Fibroblast of gingiva (primary cell): Measurements from ENCODE around the gene GLT8D1.
"Not testable (repeated sequence)": the region's sequence is repeated elsewhere in the genome, so short reads cannot be mapped to it uniquely, and the experiment has no call there.

Experiments used
- DNase-seq: peaks from one replicate; pipeline ENCODE4 v3.0.0-alpha.2; 2011; ENCODE audit warnings: low read depth

GLT8D1 gene, protein sequence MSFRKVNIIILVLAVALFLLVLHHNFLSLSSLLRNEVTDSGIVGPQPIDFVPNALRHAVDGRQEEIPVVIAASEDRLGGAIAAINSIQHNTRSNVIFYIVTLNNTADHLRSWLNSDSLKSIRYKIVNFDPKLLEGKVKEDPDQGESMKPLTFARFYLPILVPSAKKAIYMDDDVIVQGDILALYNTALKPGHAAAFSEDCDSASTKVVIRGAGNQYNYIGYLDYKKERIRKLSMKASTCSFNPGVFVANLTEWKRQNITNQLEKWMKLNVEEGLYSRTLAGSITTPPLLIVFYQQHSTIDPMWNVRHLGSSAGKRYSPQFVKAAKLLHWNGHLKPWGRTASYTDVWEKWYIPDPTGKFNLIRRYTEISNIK

DNA sequence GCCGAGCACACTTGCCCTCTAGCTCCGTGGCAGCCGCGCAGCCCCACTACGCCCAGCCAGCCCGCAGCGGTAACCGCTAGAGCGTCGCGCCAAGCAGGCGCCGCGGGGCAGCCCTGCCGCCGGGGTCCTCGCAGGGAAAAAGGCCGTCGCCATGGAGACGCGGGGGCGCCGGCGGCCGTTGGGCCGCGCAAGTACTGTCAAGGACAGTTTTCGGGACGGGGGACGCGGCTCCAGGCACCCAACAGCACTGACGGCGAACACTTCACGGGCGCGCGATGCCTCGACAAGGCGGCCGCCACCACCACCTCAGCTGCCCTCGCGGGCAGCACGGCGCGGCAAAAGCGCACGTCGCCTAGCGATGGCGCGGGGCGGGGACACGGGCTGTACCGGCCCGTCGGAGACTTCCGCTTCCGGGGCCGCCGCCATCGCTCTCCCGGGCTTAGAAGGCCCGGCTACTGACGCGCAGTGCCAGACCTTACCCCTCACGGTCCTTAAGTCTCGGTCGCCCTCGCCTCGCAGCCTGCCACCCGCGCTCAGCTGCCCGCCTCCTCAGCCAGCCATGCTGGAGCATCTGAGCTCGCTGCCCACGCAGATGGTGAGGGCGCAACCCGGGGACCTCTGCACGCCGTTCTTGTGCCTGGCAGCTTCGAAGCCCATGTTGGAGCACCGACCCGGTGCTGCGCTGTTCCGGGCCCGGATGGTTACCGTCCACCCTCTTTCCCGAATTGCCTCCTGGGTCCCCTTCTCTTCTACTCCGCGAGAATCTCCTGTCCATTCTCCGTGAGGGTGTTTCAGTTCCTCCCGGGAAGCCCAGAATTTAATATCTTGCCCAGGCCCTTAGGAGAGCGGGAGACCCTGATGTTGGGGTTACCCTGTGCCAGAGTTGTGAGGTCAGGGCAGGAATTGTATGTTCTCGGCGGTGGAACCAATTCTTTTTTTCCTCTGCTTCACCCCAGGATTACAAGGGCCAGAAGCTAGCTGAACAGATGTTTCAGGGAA lies at the start of gene GLT8D1, which contains the start of gene SPCS1:
Gene GLT8D1, minus strand, starts transcription at position 104 of the 999 bp plus-strand sequence. CDS start 5,331 bp downstream, outside the sequence.
Gene SPCS1, plus strand, starts transcription at position 419 of the 999 bp plus-strand sequence. Its CDS starts 141 bp downstream, at position 560.
- DNase-seq = peak; percentile 86

- no peak for DNase-seq
These were observed 48.8 kb upstream of the GLT8D1 start for GRCh38 chr3:52754373-52754772.

GRCh38 chr3:52752045-52752660 lies 46.6 kb upstream of the GLT8D1 start:
- peak; percentile 31 for DNase-seq

DNA sequence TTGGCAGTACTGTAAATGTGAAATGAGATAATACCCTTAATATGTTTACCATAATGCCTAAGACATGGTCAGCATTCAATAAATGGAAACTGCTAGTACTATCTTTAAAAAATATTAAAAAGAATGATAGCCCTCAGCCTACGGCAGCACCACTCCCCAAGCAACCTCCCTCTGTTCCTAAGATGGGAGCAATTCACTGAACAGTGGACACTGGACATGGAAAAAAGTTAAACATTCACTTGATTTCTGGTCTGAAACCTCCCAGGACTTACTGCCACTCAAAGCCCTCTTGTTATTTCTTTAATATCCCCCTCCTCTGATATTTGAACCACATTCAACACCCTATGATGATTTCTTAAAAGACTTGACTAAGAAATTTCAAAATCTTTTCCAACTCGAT lies 38.1 kb upstream of the GLT8D1 start:
- DNase-seq = no peak

DNA sequence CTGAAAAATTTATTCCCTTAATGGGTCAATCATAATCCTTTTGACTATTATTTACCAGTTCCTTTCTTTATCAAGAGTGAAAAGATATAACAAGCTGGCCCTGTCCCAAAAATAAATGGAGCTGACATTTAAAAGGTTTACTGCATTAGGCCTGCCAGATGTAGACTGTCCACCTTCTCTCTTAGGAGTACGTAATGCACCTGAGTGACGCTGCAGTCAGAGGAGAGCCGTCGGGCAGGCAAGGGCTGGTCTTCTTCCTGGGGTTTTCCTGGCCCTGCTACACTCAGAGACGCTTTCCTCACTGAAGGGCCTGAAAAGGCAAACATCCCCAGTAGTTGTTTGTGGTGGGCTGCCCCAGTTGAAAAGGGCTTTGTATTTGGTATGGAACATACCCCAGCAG lies 37.6 kb upstream of the GLT8D1 start:
- no peak for DNase-seq

GRCh38 chr3:52742418-52743041 lies 36.9 kb upstream of the GLT8D1 start:
- DNase-seq = peak; percentile 18

- no peak for DNase-seq
These were observed 34.1 kb upstream of the GLT8D1 start for GRCh38 chr3:52739730-52740129.

DNA sequence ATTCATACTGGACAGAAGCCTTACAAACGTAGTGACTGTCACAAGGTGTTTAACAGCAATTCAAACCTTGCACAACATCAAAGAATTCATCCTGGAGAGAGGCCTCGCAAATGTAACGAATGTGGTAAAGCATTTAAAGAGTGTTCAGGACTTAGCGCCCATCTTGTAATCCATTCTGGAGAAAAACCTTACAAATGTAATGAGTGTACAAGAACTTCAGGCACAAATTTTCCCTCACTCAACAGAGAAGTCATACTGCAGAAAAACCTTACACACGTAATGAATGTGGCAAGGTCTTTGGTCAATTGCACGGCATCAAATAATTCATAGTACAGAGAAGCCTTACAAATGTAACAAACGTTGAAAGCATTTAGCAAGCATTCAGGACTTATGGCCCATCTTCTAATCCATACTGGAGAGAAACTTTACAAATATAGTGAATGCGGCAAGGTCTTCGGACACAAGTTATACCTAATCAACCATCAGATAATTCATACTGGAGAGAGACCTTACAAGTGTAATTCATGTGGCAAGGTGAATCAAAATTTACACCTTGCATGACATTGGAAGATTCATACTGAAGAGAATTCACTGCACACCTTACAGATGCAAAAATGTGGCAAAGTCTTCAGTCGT lies 27.8 kb upstream of the GLT8D1 start:
- no peak for DNase-seq

GRCh38 chr3:52731590-52731989 lies 26.0 kb upstream of the GLT8D1 start:
- no peak for DNase-seq

DNA sequence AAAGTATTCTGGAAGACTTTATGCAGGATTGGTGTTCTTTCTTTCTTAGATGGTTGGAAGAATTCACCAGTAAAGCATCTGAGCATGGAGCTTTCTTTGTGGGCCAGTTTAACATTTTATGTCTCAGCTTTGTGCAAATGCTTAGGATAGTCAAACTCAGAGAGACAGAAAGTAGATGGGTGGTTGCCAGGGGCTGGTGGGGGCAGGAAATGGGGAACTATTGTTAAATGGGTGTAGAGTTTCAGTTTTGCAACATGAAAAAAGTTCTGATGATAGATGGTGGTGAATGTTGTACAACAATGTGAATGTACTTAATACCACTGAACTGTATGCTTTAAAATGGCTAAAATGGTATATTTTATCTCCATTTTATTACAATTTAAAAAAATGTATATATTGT lies 25.1 kb upstream of the GLT8D1 start:
- DNase-seq = peak; percentile 10

DNA sequence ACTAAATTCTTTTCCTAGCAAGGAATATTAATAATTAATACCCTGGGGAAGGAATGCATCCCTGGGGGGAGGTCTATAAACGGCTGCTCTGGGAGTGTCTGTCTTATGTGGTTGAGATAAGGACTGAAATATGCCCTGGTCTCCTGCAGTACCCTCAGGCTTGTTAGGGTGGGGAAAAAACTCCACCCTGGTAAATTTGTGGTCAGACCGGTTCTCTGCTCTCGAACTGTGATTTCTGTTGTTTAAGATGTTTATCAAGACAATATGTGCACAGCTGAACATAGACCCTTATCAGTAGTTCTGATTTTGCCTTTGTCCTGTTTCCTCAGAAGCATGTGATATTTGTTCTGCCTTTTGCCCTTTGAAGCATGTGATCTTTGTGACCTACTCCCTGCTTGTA lies 23.2 kb upstream of the GLT8D1 start:
- DNase-seq = not testable (repeated sequence)

DNA sequence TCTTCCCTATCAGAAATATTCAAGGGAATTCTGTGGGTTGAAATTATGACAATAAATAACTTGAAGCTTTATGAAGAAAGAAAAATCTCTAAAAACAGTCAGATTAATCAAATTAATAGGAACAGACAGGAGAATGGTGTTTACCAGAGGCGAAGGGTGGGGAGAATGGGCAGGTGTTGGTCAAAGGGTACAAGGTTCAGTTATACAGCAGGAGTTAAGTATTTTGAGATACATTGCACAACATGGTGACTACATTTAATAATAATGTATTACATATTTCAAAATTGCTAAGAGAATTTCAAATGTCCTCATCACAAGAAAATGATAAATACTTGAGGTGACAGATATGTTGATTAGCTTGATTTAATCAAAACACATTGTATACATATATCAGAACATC lies 18.9 kb upstream of the GLT8D1 start:
- no peak for DNase-seq

GRCh38 chr3:52723935-52724334 lies 18.3 kb upstream of the GLT8D1 start:
- DNase-seq = no peak

DNA sequence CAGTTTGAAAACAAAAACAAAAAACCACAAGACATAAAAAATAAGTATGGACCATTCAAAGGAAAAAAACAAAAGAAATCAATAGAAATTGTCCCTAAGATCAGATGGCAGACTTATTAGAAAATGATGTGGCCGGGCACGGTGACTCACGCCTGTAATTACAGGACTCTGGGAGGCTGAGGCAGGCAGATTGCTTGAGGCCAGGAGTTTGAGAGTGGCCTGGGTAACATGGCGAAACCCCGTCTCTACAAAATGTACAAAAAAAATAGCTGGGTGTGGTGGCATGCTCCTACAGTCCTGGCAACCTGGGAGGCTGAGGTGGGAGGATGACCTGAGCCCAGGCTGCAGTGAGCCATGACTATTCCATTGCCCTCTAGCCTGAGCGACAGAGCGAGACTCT lies 16.9 kb upstream of the GLT8D1 start:
- DNase-seq = no peak

- no peak for DNase-seq
These were observed 16.1 kb upstream of the GLT8D1 start for GRCh38 chr3:52721730-52722008.

DNA sequence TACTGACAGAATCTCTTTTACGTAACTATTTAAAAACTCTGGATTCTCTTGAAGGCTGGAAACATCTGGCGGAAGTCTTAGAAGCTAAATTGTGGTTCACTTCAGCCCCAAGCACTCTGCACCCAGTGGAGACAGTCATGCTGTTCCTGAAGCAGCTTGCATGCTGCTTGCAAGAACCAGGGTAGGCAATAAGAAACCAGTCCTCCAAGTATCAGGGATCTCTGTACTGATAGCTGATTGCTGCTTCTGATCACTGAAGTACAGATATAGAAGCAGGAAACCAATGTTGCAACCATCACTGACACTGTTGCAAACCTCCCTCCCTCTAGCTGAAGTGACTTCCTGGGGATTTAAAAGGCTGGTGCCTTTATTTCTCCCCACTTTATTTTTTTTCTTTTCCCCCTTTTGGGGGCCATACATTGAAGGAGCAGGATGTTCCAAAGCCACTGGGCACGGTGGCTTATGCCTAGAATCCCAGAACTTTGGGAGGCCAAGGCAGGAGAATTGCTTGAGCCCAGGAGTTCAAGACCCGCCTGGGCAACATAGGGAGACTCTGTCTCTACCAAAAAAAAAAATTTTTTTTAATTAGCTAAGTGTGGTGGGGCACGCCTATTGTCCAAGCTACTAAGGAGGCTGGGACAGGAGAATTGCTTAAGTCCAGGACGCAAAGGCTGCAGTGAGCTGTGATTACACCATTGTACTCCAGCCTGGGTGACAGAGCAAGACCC lies 15.6 kb upstream of the GLT8D1 start:
- no peak for DNase-seq

GRCh38 chr3:52719618-52720017 lies 14.0 kb upstream of the GLT8D1 start:
- DNase-seq = no peak

DNA sequence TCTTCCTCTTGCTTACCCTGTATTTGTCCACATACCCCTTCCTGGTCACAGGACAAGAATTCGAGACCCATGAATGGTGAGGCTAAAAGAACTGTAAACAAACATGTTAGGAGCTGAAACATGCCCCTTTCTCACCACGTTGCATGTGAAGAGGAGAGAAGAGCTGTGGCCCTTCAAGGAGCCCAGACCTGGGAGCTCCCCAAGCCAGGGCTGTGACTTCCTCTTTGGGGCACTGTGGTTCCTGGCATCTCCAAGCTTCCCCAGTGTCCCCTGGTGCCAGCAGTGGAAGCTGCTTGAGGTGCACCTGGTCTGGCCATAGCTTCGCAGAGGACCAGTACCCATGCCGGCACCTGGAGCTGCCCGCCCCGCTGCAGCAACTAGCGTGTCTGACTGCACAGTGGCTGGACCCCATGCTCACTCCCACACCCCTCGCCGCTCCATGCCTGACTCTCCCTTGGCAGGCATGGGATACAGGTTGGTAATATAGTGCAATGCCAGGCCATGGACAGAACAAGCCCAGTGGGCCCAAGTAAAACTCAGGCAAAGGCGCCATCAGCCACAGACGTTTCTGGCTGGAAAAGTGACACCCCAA lies 10.2 kb upstream of the GLT8D1 start:
- DNase-seq = no peak

- no peak for DNase-seq
These were observed 9.0 kb upstream of the GLT8D1 start for GRCh38 chr3:52714335-52715302.
